ENCODE measurements around the gene HDAC4.

HDAC4 gene

DNA sequence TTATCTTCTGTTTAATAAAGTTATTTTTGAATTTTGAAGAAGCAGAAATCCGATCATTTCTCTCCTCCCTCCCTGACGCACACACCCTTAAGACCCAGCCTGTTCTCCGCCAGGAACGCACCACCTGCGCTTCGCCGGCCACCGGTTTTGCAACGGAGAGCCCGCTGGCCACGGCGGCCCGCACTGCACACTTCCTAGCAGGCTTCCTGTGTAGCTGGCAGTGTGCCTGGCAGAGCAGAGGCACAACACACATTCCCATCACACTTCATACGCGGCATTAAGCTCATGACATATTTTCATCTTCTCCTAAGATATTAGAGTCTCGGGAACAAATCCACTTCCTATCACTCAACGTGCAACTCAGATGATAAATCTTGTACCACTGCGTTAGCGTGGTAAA is 148.0 kb downstream of the HDAC4 start:
- peaks cover 0 to under 1% (median 0%) of the 10 kb centered on the region in 11 experiments; a peak in 1 of 22 replicates for H3K36me3 ChIP-seq
- peaks cover 3 to 8% (median 7%) of the 10 kb centered on the region in 11 experiments; a peak in 19 of 22 replicates for H3K9me3 ChIP-seq (replicated peaks in 1 of 11)
- H3K27ac ChIP-seq, result peak overlapping the region in 9 of 11 experiments; percentile 52 to 71 (median 64); a peak in 18 of 22 replicates
- peak overlapping the region; percentile 7 to 63 (median 53); a peak in 19 of 22 replicates for H3K9ac ChIP-seq
- H4K20me1 ChIP-seq, result peaks cover 46 to 99% (median 66%) of the 10 kb centered on the region in 11 experiments; a peak in 21 of 22 replicates
- TF ChIP-seq Cebpa-rat (IDR thresholded peaks at IDR 0.05), result peak in 3 of 11 experiments; percentile 15 to 32 (median 26); a peak in 2 of 22 replicates
- peaks cover 84 to 100% (median 88%) of the 10 kb centered on the region in 10 experiments for H3K4me1 ChIP-seq
- H3K27me3 ChIP-seq, result no peaks in the 10 kb centered on the region
- H3K4me2 ChIP-seq, result peak overlapping the region; percentile 79 to 95 (median 91)
- peak overlapping the region; percentile 1 to 53 (median 41); a peak in 16 of 20 replicates for H3K4me3 ChIP-seq

DNA sequence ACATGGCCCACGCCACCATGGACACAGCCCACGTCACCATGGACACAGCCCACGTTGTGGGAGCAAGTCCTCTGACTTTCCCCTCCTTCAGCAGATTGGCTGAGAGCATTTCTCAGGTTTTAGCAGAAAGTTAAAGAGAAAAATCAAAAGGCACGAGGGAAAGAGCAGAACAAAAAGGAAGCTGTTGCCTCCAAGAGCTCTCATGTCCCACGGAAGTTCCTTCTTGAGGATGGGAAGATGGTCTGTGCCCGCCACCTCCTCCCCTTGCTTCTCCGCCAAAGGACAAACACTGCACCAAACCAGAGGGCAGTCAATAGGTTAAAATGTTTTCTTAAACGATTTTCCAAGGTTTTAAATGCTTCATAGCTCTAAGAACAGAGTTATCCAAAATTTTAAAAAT is 148.4 kb downstream of the HDAC4 start:
- peak overlapping the region; percentile 79 to 95 (median 91) for H3K4me2 ChIP-seq
- peaks cover 50 to 100% (median 70%) of the 10 kb centered on the region in 11 experiments; a peak in 21 of 22 replicates for H4K20me1 ChIP-seq
- H3K27me3 ChIP-seq, result no peaks in the 10 kb centered on the region
- peak overlapping the region in 9 of 10 experiments; percentile 22 to 53 (median 41); a peak in 14 of 20 replicates for H3K4me3 ChIP-seq
- TF ChIP-seq Cebpa-rat (IDR thresholded peaks at IDR 0.05), result no peak
- H3K9ac ChIP-seq, result peak overlapping the region; percentile 7 to 63 (median 53); a peak in 15 of 22 replicates
- H3K27ac ChIP-seq, result peak overlapping the region in 9 of 11 experiments; percentile 52 to 71 (median 64); a peak in 16 of 22 replicates
- peaks cover 0 to 4% (median 3%) of the 10 kb centered on the region in 11 experiments; a peak in 18 of 22 replicates for H3K9me3 ChIP-seq (replicated peaks in 1 of 11)
- no peaks in the 10 kb centered on the region for H3K36me3 ChIP-seq
- H3K4me1 ChIP-seq, result peaks cover 84 to 100% (median 92%) of the 10 kb centered on the region in 10 experiments

DNA sequence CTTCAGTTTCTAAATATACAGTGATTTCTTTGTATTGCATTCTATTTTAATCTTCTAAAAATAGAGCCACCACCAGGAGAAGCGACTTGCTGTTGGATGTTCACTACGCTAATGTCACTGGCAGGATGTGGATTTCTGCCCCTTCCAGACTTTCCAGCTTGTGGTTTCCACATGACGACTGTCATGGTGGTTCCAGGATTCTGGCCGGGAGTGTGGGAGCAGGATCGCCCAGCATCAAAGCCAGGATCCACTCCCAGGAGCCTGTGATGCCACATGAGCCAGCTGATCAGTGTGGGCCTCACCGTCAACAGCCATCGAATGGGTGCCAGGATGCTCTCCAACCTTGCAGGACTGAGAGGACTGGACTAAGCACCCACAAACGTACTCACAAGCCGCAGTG is 148.8 kb downstream of the HDAC4 start:
- Histone ChIP-seq H3K27me3 (no peaks in the 10 kb centered on the region), H3K36me3 (0 out of 22 replicates have a peak, but pooled peaks cover 0 to 1% (median 0%) of the 10 kb centered on the region in 11 experiments), H3K9me3 (replicated peaks in 1 of 11) (no peaks in the 10 kb centered on the region; a peak in 1 of 22 replicates), H3K27ac (peak overlapping the region in 8 of 11 experiments; percentile 52 to 71 (median 66); a peak in 16 of 22 replicates), H3K9ac (peak overlapping the region in 8 of 11 experiments; percentile 33 to 63 (median 55); a peak in 12 of 22 replicates), H3K4me3 (peak overlapping the region in 2 of 10 experiments; percentile 44; a peak in 2 of 20 replicates), H3K4me1 (peaks cover 84 to 100% (median 96%) of the 10 kb centered on the region in 10 experiments), H3K4me2 (peak overlapping the region; percentile 79 to 95 (median 91)), H4K20me1 (peaks cover 54 to 100% (median 75%) of the 10 kb centered on the region in 11 experiments; a peak in 21 of 22 replicates)
- TF ChIP-seq Cebpa-rat (IDR thresholded peaks at IDR 0.05), result no peak

DNA sequence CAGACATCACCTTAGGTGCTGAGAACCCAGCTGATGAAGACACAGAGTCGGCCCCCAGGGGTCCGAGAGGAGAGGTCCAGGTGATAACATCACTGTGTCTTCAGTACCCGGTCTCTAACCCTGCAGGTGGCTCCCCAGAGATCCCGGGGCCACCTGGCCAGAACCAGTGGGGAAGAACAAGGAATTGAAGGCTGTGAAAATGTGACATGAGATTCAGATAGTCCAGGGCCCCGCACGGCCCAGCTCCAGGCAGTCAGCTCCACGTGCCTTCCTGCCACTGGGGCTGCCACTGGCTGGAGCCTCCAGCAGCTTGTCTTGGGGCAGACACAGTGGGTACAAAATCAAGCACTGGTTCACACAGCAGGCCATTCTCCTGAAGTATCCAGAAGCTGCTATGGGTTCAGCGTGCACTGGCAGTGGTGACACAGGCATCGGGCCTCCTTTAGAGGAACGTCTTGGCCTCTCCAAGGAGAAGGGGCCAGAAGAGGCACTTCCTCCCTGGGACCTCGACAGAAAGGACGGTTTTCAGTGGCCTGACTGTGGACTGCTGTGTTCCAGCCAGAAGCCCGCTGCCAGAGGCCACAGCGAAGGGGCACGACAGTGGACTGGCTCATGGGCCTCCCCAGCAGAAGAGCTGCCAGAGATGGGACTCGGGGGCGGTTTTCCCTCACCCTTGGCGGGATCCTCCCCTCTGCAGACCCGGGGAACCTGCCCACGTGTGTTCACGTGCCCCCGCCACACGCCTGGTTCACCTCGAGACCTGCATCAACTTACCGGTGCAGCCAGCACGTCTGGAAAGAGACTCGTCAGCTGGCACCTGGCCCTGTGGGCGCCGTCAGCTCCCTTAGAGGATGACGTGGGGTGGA is 150.4 kb downstream of the HDAC4 start:
- Histone ChIP-seq H3K4me2 (peak overlapping the region; percentile 79 to 95 (median 91)), H3K36me3 (peaks cover 0 to 12% (median 0%) of the 10 kb centered on the region in 11 experiments; a peak in 2 of 22 replicates), H4K20me1 (peaks cover 68 to 100% (median 81%) of the 10 kb centered on the region in 11 experiments; a peak in 21 of 22 replicates), H3K9me3 (replicated peaks in 1 of 11) (no peaks in the 10 kb centered on the region), H3K27me3 (no peaks in the 10 kb centered on the region), H3K9ac (peak overlapping the region in 5 of 11 experiments; percentile 7 to 55 (median 48); a peak in 10 of 22 replicates), H3K27ac (peak overlapping the region in 7 of 11 experiments; percentile 13 to 64 (median 56); a peak in 14 of 22 replicates), H3K4me3 (no peak overlapping the region), H3K4me1 (peaks cover 90 to 100% (median 99%) of the 10 kb centered on the region in 10 experiments)
- TF ChIP-seq Cebpa-rat (IDR thresholded peaks at IDR 0.05), result no peak

DNA sequence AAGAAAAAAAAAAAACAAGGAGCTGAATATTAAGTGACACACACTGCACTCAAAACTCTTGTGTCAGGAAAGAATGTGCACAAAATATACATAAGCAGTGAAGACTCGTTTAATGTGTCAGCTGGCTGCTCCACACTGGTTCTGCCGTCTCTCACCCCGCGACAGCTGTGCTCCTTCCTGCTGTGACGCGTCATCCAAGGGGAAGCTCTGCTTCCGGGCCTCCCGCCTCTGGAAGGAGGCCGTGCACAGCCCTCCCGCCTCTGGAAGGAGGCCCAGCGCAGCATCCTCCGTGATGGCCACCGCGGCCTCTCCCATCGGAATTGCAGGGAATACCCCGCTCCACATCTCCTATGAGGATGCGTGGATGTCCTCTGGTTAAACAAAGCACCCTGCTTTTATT is 151.0 kb downstream of the HDAC4 start:
- H3K9ac ChIP-seq, result peak overlapping the region in 5 of 11 experiments; percentile 3 to 52 (median 28); a peak in 3 of 22 replicates
- TF ChIP-seq Cebpa-rat (IDR thresholded peaks at IDR 0.05), result no peak
- H3K9me3 ChIP-seq (replicated peaks in 1 of 11), result no peaks in the 10 kb centered on the region
- H3K4me2 ChIP-seq, result peak overlapping the region; percentile 79 to 95 (median 91)
- peak overlapping the region in 7 of 11 experiments; percentile 13 to 64 (median 56); a peak in 12 of 22 replicates for H3K27ac ChIP-seq
- peaks cover 90 to 100% (median 100%) of the 10 kb centered on the region in 10 experiments for H3K4me1 ChIP-seq
- H3K36me3 ChIP-seq, result peaks cover 0 to 12% (median 0%) of the 10 kb centered on the region in 11 experiments; a peak in 2 of 22 replicates
- H3K27me3 ChIP-seq, result no peaks in the 10 kb centered on the region
- peaks cover 71 to 100% (median 85%) of the 10 kb centered on the region in 11 experiments; a peak in 21 of 22 replicates for H4K20me1 ChIP-seq
- no peak overlapping the region for H3K4me3 ChIP-seq

DNA sequence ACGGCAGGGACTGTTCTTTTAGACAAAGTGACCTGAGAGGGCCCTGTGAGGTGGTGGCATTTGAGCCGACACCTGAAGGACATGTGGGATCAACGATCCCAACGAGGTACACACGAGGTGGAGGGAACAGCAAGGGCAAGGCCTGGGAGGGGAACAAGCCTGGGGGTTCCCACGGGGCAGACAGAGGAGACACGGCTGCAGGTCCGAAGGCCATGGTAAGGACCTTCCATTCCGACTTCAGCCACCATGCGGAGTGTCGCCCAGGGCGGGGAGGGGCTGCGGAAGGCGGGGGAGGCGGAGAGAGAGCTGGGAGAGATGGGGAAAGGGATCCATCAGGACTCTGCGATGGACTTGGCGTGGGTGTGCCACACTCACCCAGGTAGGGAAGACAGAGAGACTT is 151.8 kb downstream of the HDAC4 start:
- H3K4me2 ChIP-seq, result peak overlapping the region; percentile 79 to 95 (median 91)
- H3K27me3 ChIP-seq, result no peaks in the 10 kb centered on the region
- no peak overlapping the region for H3K9ac ChIP-seq
- no peaks in the 10 kb centered on the region for H3K9me3 ChIP-seq (replicated peaks in 1 of 11)
- peaks cover 85 to 100% (median 100%) of the 10 kb centered on the region in 10 experiments for H3K4me1 ChIP-seq
- TF ChIP-seq Cebpa-rat (IDR thresholded peaks at IDR 0.05), result no peak
- no peak overlapping the region for H3K4me3 ChIP-seq
- peaks cover 71 to 100% (median 92%) of the 10 kb centered on the region in 11 experiments; a peak in 21 of 22 replicates for H4K20me1 ChIP-seq
- H3K27ac ChIP-seq, result peak overlapping the region in 1 of 11 experiments; percentile 31; a peak in 2 of 22 replicates
- H3K36me3 ChIP-seq, result peaks cover 0 to 12% (median 0%) of the 10 kb centered on the region in 11 experiments; a peak in 2 of 22 replicates

DNA sequence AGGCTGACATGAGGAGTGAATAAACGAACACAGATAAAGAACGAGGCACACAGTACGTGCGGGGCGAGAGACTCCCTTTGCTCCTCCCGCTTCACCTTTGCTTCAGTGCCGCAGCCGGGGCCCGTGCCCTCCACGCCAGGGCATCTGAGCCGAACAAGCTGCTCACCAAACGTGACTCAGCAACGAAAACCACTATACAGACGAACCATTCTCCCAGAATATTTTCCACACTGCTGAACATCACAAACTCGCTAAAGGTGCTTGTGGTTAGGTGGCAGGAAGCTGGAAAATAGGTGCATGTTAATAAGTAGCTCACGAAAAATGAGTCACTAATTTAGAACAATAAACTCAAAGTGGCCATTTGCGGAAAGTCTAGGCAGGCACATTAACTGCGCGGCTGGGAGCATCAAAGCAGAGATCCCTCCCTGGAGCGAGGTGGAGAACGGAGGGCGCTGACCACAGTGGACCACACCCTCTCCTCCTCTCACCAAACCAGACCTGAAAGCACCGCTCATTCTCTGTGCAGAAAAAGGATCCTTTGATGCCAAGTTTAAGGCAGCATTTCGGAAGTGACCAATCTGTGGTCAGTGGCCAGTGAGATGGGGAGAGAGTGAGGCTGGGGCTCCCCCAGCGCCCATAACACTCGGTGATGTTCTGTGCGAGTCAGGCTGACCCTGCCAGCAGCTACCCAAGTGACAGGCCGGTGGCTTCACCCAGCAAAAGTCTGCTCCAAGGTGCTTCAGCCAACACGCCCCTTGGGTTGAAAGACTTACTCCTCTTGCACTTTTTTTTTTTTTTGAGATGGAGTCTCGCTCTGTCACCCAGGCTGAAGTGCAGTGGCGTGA is 153.2 kb downstream of the HDAC4 start:
- Histone ChIP-seq H3K9ac (peak overlapping the region in 3 of 11 experiments; percentile 4 to 11 (median 8); a peak in 2 of 22 replicates), H3K27ac (peak overlapping the region in 3 of 11 experiments; percentile 5 to 24 (median 7); a peak in 4 of 22 replicates), H3K4me1 (peaks cover 70 to 94% (median 87%) of the 10 kb centered on the region in 10 experiments), H3K36me3 (peaks cover 0 to 12% (median 0%) of the 10 kb centered on the region in 11 experiments; a peak in 2 of 22 replicates), H3K4me3 (no peak overlapping the region), H4K20me1 (peaks cover 59 to 100% (median 86%) of the 10 kb centered on the region in 11 experiments; a peak in 21 of 22 replicates), H3K4me2 (peak overlapping the region; percentile 30 to 92 (median 68)), H3K27me3 (no peaks in the 10 kb centered on the region), H3K9me3 (replicated peaks in 1 of 11) (peaks cover 0 to 12% (median 8%) of the 10 kb centered on the region in 11 experiments; a peak in 17 of 22 replicates)
- no peak for TF ChIP-seq Cebpa-rat (IDR thresholded peaks at IDR 0.05)

All from BLaER1 treated with 17β-estradiol and CSF1 and Interleukin-3, amounts not matched to agents 10 nM and 100 nM (cell line).